Activated CD8-positive, alpha-beta memory T cell treated with anti-CD3 and anti-CD28 coated beads, Interleukin-2, amount 50 U/mL, for 48 hours (primary cell): Measurements from ENCODE around the gene KAZN.

Source experiments
- DNase-seq: peaks from one replicate; pipeline ENCODE4 v3.0.0-alpha.2; 2020

Gene KAZN

DNA sequence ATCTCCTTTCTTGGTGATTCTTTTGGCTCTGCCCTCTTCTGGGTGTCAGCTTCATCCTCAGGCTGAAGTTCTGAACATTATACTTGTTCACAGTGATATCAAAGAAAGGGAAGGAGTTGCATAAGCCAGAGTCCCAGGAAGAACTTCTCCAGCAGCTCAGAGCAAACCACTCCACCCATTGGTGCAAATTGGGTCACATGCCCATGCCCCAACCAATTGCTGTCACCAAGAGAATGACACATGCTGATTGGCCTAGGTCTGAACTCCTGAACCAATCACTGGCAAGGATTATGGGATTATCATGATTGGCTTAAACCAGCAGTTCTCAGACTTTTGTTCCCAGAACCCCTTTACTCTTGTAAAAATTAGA lies 298.6 kb downstream of the KAZN start:
- DNase-seq, result no peak

DNA sequence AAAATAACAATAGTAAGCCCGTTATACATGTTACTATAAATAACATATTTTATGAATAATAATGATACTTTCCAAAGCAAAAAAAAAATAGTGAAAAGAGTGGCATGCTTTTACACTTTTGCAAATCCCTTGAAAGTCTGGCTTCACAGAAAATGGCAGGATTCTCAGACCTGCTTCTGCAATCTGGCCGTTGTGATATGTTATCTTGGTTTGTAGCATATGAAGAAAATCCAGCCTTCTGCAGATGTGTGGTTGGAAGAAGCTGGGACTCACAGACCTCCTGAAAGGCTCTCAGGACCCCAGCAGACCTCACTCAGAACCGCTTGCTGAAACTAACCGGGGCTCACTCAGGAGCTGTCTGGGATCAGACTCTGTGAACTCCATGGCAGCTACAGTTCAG lies 299.1 kb downstream of the KAZN start:
- DNase-seq, result no peak

DNA sequence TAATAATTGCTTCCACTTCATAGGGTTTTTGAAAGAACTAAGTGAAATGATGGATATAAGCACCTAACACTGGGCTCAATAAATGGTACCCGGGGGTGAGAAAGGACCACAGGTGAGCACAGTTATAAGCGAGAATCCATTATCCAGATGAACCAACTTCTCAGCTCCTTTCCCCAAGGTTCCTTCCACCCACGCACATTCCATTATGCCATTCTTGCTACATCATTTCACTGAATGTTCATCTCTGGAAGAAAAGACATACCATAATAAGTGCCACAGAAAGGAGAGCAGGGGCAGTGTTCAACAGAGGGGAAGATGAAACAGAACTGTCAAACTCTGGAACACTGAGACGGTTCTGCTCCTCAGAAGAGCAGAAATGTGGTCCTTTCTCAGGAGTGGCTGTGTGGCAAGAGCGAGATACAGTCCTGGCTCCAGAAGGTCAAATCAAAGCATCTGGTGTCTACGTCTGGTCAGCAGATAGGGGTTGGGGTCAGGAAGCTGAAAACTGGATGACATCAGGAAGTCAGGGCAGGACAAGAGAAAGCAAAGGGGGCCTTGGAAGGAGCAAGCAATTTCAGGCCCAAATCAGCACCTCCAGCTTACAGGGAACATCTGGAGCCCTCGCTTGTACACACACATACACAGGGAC lies 299.6 kb downstream of the KAZN start:
- DNase-seq, result no peak

DNA sequence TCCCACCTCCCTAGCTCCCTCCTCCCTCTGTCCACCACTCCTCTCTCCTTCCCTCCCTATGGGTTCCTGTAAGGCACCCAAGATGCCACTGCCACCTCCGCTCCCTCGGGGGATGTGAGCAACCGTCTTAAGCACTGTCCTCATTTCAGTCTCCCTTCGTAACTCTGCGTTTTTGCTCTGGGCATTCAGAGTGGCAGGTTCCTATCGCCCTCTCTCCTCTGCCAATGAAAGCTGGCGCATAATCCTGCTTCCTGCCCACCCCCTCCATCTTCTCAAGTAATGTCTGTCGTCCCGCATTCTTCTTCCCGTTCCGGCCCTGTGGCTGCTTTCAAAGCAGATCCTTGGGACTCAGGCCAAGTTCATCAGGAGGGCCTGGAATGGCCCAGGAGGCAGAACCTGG lies 301.2 kb downstream of the KAZN start:
- DNase-seq, result no peak

- DNase-seq, result no peak
Measured at GRCh38 chr1:14901371-14901954, 303.0 kb downstream of the KAZN start.

GRCh38 chr1:14903922-14904321 lies 305.4 kb downstream of the KAZN start:
- no peak for DNase-seq

- DNase-seq, result no peak
Measured at GRCh38 chr1:14906665-14907064, 308.2 kb downstream of the KAZN start.

- no peak for DNase-seq
Measured at GRCh38 chr1:14907416-14907815, 308.9 kb downstream of the KAZN start.

GRCh38 chr1:14909273-14909672 lies 310.8 kb downstream of the KAZN start:
- no peak for DNase-seq

- DNase-seq, result no peak
Measured at GRCh38 chr1:14909920-14910460, 311.5 kb downstream of the KAZN start.

DNA sequence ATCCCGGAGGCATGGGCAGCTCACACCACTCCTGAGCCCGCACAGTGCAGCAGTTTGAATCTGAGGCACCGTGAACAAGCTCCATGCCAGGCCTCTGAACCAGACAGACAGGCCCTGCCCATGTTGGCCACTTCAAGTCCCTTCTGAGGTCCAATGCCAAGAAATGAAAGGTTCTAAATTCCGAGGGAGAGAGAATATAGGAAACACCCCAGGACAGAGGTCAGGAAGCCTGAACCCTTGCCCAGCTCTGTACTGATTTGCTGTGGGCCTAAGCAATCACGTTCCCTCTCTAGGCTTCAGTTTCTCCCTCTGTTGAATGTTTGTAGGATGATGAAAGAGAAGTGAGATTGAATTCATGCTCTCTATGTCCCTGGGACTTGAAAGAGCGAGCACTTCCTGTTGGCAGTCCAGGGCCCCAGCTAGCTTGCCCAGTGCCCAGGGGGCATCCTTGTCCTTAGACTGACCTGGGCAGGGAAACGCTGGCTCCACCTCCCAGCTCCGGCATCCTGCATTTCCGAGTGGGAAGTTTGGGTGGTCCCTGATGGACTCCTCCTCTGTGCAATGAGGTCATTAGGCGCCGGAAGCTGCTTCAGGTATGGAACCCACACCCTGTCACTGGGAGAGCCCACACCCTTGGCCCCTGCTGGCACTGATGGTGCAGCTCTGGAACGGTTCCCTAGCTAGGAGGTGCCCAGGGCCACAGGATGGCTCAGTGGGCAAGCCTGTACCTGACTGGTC lies 312.7 kb downstream of the KAZN start:
- no peak for DNase-seq

DNA sequence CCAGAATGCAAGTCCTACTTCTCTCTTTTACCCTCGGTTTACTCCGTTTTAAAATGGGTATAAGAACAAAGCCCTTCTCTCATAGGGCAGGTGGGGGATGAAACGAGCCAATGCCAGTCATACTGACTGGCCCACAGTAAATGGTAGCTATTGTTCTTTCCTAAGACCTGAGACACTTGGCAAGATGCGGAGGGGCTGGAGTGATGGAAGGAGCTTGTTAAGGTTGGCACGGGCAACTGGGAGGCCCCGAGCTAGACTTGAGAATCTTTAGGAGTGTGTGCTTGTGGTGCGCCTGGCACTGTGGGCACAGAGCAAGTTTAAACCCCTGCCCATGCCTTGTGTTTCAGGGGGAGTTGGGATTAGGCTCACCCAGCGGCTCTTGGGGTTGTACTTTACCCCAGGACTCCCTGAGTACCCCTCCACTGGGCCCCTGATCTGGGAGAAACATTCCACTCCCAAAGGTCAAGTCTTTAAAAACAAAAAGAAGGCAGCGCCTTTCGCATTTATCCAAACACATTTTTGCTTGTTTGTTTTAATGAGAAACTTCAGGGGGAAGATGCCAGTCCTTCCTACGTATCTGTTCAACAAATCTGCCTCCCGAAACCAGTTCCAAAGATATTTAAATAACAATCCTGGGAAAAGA lies 314.5 kb downstream of the KAZN start:
- DNase-seq, result no peak

GRCh38 chr1:14913482-14914177 lies 315.1 kb downstream of the KAZN start:
- DNase-seq, result no peak

- DNase-seq, result no peak
Measured at GRCh38 chr1:14914351-14914988, 316.0 kb downstream of the KAZN start.

GRCh38 chr1:14915356-14916054 lies 317.0 kb downstream of the KAZN start:
- DNase-seq, result peak; percentile 77

GRCh38 chr1:14919289-14919688 lies 320.8 kb downstream of the KAZN start:
- DNase-seq, result no peak

GRCh38 chr1:14919751-14920150 lies 321.3 kb downstream of the KAZN start:
- DNase-seq, result no peak

- DNase-seq, result no peak
Measured at GRCh38 chr1:14921057-14921456, 322.6 kb downstream of the KAZN start.

DNA sequence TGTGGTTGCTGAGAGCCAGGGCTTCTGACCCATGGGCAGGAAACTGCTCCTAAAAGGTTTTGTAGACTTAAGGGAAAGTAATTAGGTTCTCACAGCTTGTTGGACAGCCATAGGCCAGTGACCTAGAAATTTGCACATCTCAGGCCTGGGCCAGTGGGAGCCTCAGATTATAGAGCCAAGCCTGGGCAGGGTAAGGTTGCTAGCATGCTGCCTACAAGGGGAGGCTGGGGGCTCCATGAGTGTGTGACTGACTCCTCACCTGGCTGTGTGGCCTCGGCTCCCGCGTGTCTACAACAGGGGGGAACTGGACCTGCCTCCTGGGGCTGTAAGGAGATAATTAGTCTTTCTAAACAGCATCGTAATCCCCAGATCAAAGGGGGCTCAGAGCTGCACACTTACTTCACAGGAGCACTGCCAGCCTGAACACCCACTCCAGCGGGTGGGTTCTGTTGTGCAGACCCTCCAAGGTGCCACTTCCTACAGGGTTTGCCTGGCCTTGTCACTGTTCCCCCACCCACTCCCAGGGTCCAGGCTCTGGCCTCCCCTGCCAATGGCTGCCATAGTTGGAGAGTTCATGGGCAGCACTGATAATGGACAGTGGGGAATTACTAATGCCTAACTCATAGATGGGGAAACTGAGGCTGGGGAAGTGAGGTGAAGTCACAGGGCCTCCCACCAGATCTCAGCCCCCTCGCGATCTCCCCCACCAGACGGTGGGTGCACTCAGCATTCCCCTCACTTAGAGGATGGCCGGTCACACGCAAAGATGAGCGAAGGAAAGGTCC lies 324.6 kb downstream of the KAZN start:
- no peak for DNase-seq

GRCh38 chr1:14923727-14924452 lies 325.4 kb downstream of the KAZN start:
- DNase-seq, result peak; percentile 60
